Measurements from ENCODE around the gene COL20A1.

COL20A1 gene

DNA sequence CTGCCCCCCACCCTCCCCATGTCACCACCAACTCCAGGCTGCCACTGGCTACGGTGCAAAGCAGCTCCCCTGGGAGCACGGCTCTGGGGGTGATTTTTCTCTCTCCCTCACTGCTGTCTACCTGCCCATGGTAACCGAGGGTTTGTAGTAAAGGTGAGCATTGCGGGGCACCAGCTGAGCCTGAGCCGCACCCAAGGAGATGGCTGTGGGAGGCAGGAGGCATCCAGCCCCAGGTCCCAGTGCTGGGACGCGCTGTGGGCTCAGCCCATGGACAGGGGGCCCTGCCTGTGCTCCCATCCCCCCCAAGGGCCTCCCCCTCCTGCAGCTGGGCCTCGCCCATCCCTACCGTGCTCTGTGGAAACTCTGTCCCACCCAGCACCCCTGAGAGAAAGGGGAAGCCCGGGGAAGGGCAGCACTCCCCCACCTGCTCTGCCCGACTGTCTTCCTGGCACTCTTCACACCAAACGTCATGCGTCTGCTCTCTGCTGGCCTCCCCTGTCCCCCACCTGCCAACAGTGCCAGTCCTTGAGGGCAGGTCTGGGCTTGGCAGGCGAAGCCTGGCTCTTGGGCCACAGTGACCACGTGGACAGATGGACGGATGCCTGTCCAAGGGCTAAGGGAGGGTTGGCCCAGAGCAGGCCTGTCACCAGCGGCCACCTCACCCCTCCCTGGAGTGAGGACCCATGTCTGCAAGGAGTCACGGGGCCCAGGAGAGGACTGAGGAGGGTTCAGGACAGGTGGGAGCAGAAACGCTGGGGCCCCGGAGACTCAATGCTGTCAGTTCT, 72.0 kb downstream of the COL20A1 start:
- peak; percentile 68 to 89 for DNase-seq

GRCh38 chr20:63365601-63366389, 72.8 kb downstream of the COL20A1 start:
- no peak for DNase-seq

- no peak for DNase-seq
These were observed 73.7 kb downstream of the COL20A1 start for GRCh38 chr20:63366390-63367365.

- DNase-seq, result no peak
These were observed 74.6 kb downstream of the COL20A1 start for GRCh38 chr20:63367446-63368055.

DNA sequence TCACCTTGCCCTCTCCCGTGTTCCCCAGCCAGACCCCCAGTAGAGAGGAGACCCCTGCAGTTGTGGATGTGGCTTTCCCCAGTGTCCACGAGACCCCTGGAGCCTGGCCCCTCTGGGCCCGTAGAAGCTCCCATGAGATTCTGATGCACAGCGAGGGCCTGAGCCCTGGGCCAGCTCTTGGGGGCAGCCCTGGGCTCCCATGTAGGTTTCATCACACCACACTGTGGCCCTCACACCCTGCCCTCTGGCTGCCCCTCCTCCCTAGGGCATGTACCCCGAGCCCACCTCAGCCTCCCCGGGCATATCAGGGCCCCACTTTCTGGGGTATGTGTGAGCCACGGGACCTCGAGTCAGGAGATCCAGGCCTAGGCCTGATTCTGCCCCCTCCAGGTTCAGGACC, 75.2 kb downstream of the COL20A1 start:
- no peak for DNase-seq

DNA sequence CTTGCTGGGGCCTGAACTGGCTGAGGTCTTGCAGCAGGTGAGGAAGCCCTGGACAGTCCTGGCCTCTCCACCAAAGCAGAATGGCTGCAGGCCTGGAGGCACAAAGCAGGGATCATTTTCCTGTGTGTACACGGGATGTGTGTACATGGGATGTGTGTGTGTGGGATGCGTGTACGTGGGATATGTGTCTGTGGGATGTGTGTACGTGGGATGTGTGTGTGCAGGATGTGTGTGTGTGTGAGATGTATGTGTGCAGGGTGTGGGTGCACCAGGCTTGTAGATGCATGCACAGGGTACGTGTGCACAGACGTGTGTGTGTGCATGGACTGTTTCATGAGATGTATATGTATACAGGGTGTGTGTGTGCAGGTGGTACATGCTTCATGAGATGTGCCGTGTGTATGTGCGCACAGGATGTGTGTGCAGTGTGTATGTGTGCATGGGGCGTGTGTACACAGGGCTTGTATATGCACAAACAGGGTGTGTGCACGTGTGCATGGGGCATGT, 76.1 kb downstream of the COL20A1 start:
- no peak for DNase-seq

DNA sequence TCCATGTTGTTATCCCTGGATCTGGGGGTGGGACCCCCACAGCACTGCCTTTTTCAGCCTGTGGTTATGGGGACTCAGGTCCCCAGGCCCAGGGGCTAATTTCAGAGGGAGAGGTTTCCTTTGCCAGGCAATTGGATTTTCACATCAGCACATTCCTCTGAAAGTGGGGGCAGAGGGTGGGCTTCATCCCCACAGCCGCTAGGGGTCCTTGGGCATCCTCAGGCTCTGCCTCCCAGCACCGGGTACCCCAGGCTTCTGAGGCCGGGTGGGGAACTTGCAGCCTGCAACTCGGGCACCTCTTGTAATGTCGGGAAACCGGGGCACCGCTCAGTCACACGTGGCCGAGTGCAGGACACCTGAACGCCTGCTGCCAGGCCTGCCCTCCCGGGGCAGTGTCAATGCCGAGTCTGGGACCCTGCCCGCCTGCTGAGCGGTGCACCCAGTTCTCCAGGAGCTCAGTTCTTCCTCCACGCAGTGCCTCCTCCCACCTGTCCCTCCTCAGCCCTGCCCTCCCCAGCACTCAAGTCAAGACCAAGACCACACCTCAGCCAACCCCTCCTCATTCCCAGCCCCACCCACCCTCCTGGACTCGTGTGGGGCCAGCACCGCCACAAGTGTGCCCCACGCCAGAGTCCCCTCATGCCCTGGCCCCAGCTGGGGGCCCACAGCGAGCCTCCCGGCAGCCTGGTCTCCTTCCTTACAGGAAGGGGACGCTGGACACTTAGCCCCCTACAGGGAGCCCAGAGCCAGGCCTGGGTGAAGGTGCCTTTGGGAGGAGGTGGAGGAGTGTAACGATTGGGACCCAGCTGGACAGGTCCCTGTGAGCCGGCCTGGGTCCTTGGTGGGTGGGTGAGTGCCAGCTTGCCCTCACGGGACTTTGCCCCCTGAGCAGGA, 77.0 kb downstream of the COL20A1 start:
- no peak for DNase-seq

- DNase-seq, result peak in 1 of 2 experiments; percentile 48
These were observed 77.7 kb downstream of the COL20A1 start for GRCh38 chr20:63370618-63371187.

DNA sequence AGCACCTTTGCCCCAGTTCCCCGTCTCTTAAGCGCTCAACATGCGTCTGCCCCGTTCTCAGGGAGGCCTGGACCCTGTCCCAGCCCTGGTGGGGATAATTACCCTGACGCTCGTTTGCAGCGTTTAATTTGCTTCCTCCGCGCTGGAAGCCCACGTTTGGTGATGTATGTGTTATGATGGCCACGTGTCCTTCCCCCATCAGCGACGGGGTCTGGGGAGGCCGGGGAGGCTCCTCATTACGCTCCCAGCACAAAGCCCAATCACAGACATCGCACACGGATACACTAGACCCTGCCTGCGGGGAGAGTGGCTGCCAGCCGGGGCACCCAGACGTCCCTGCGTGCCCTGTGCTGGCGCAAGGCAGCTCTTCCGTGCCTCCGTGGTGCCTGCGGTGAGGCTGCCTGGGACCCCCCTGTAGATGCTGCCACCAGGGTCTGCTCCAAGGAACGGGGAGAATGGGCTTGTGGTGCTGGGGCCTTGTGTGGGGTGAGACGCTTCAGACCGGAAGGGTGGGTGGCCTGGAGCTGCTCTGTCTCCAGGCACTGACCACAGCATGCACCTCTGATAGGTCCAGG, 78.4 kb downstream of the COL20A1 start:
- DNase-seq, result no peak

GRCh38 chr20:63372971-63373885, 80.2 kb downstream of the COL20A1 start:
- DNase-seq, result no peak

DNA sequence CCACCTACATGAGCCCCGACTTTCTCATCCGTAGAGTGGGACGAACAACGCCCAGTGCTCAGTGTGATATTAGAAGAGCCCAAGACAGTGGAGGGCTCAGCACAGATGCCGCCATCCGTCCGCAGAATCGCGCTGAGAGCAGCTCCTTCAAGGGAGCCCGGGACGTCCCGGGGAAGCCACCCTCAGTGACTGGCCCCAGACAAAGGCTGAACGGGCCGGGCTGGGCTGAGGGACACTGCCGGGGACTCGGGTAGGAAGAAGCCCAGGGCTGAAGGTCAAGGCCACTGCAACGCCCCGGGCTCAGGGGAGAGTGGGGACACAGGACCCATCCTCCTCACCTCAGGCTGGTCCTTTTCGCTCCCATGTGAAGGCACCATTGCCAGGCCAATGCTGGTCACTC, 81.0 kb downstream of the COL20A1 start:
- no peak for DNase-seq

DNA sequence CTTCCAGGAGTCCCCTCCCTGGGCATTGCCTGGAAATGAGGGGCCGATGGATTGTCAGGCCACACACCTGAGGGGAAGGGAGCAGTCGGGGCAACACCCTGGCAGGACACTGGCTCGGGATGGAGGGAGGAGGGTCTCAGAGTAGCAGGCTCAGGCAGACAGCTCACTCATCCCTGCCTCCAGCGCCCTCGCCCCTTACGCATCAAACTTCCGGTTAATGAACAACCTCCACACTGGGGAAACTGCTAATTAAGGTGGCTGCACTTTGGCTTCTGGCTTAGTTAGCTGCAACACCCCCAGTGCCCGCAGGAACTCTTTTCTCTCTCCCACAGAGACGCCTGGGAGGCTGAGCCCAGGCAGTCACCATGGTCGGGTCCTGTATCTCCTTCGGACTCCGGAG, 81.5 kb downstream of the COL20A1 start:
- DNase-seq, result no peak

GRCh38 chr20:63375438-63375837, 82.5 kb downstream of the COL20A1 start:
- no peak for DNase-seq

DNA sequence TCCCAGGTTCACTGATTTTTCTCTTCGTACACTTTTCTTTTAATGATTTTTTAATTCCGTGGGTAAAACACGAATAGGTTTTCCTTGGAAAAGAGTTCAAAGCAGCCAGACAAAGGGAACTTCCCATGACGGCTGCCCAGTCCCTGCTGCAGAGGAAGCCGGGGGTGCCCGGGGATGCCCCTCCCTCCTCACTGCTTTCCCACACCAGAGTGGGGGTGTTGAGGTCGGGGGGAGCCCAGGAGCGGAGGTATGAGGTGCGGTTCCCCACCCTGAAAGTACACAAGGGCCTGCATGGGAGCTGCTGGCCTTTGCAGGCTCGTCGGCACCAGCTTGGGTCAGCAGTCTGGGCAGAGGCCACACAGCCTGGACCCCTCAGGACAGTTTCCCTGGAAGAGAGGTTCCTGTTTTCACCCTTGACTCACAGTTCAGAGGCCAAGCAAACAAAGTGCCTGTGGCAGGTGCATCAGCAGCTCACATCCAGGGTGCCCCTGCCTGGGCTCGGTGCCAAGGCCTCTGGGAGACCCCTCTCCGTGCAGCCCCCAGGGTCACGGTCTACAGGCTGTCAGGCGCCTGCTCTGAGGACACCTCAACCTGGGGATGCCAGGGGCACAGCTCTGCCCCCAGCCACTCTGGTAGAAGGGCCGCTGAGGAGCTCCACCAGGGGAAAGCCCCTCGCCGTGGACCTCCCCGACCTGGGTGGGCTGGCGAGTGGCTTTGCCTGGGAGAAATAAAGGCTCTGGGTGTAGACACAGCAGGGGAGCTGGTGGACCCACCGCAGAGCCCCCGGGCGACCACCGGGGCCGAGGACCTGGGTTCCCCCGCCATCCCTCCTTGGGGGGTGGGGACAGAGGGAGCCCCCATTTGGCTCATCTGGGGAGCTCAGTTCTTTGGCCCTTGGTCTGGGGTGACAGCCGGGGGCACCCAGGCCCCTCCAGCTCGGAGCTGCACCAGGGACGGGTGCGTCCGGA, 83.6 kb downstream of the COL20A1 start:
- DNase-seq, result no peak

- DNase-seq, result no peak
These were observed 84.4 kb downstream of the COL20A1 start for GRCh38 chr20:63377256-63377941.

- DNase-seq, result no peak
These were observed 85.0 kb downstream of the COL20A1 start for GRCh38 chr20:63377951-63378381.

- DNase-seq, result no peak
These were observed 85.6 kb downstream of the COL20A1 start for GRCh38 chr20:63378626-63379025.

Data from cerebellar nuclear complex (tissue), 1 donor.